ENCODE results near the gene RBP4. TPM values are rescaled to one million over a fixed set of nuclear protein-coding genes. Genes with fewer than 3 reads are reported as not detected.

RBP4 gene
- total RNA-seq, 4 donors from 2014 or later = 1.7 TPM; not detected in 3

DNA sequence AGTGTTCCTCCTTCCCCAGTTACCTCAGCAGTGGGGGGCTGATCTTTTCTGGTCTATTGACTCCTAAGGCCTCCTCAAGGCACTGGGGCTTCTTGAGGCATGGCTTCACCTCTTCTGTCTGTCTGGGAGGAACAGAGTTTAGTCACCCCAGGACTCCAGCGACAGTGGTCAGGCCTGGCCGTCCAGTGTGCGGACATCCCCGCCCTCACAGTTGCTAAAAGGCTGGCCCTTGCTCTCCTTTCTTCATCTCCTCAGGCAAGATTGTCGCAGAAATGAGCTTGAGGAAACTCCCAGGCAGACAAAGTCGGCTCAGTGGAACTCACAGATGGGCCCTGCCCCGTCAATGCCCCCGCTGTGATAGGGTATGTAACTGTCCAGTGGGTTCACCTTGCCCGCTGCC lies 41.5 kb downstream of the RBP4 start:
- intact Hi-C loops (cut with DNase I) = no loop called here
- 83 to 96% methylated on average over 2 to 4 of the region's 9 CpGs for WGBS, 2 donors
- H3K27ac ChIP-seq = no peak overlapping the region

DNA sequence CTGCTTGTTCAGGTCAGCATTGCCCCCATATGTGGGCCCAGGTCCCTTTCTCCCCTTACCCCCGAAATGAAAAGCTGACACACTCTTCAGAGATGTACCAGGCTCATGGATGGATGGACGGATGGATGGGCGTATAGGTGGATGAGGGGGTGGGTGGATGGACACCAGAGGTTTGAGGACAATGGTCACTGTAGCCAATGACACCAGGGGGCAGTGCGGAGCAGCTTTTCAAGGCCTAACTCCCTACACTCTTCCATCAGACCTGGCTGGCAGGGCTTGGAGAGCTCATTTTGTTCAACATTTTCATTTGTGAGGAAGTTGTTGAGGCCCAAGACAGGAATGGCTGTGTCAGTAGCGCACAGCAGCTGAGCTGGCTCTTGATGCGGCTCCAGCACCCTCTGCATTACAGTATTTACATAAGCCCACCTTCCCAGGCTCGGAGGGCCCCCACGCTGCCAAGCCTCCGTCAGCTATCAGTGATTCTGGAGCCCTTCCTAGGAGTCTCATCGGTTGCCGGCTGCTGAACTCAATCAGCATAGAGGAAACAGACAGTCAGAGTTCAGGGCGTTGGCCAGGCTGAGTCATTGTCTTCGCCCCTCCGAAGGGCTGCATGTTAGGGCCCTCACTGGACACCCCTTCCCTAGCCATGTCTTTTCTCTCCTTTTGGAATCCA lies 46.1 kb downstream of the RBP4 start:
- TF ChIP-seq, protein P1, sequence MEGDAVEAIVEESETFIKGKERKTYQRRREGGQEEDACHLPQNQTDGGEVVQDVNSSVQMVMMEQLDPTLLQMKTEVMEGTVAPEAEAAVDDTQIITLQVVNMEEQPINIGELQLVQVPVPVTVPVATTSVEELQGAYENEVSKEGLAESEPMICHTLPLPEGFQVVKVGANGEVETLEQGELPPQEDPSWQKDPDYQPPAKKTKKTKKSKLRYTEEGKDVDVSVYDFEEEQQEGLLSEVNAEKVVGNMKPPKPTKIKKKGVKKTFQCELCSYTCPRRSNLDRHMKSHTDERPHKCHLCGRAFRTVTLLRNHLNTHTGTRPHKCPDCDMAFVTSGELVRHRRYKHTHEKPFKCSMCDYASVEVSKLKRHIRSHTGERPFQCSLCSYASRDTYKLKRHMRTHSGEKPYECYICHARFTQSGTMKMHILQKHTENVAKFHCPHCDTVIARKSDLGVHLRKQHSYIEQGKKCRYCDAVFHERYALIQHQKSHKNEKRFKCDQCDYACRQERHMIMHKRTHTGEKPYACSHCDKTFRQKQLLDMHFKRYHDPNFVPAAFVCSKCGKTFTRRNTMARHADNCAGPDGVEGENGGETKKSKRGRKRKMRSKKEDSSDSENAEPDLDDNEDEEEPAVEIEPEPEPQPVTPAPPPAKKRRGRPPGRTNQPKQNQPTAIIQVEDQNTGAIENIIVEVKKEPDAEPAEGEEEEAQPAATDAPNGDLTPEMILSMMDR (IDR thresholded peaks at IDR 0.05) = peak; percentile 34 to 62 (median 48)
- TF ChIP-seq POLR2A (IDR thresholded peaks at IDR 0.05) = no peak
- DNase-seq = no peak
- 46 to 52% methylated on average over 8 to 12 of the region's 14 CpGs for WGBS, 2 donors
- H3K36me3 ChIP-seq = no peaks in the 10 kb centered on the region
- peaks cover 0 to 6% (median 0%) of the 10 kb centered on the region in 3 donors for H3K9me3 ChIP-seq
- H3K4me3 ChIP-seq = no peak overlapping the region
- intact Hi-C loops (cut with DNase I) = no loop called here
- H3K27me3 ChIP-seq = no peaks in the 10 kb centered on the region
- H3K4me1 ChIP-seq = no peaks in the 10 kb centered on the region
- H3K27ac ChIP-seq = peak overlapping the region in 1 of 4 donors; percentile 14

More for the DNA sequence above, 41.5 kb downstream of the RBP4 start:
- Histone ChIP-seq H3K36me3 (no peaks in the 10 kb centered on the region), H3K9me3 (peaks cover 0 to 7% (median 0%) of the 10 kb centered on the region in 3 donors), H3K4me3 (no peak overlapping the region), H3K4me1 (no peaks in the 10 kb centered on the region), H3K27me3 (peaks cover 0 to 15% (median 0%) of the 10 kb centered on the region in 4 donors)
- no peak for DNase-seq
- TF ChIP-seq POLR2A (IDR thresholded peaks at IDR 0.05) = no peak
- TF ChIP-seq, protein P1 (IDR thresholded peaks at IDR 0.05) = no peak

- TF ChIP-seq POLR2A (IDR thresholded peaks at IDR 0.05) = no peak
- TF ChIP-seq, protein P1 (IDR thresholded peaks at IDR 0.05) = no peak
- Histone ChIP-seq H3K4me1 (no peaks in the 10 kb centered on the region), H3K27me3 (no peaks in the 10 kb centered on the region), H3K9me3 (peaks cover 0 to under 1% (median 0%) of the 10 kb centered on the region in 3 donors), H3K27ac (no peak overlapping the region), H3K4me3 (no peak overlapping the region), H3K36me3 (no peaks in the 10 kb centered on the region)
- intact Hi-C loops (cut with DNase I) = no loop called here
- no peak for DNase-seq
- WGBS, 2 donors = 50 to 89% methylated on average over 1 of the region's 1 CpG
Measured at GRCh38 chr10:93554316-93554663, 46.7 kb downstream of the RBP4 start.

DNA sequence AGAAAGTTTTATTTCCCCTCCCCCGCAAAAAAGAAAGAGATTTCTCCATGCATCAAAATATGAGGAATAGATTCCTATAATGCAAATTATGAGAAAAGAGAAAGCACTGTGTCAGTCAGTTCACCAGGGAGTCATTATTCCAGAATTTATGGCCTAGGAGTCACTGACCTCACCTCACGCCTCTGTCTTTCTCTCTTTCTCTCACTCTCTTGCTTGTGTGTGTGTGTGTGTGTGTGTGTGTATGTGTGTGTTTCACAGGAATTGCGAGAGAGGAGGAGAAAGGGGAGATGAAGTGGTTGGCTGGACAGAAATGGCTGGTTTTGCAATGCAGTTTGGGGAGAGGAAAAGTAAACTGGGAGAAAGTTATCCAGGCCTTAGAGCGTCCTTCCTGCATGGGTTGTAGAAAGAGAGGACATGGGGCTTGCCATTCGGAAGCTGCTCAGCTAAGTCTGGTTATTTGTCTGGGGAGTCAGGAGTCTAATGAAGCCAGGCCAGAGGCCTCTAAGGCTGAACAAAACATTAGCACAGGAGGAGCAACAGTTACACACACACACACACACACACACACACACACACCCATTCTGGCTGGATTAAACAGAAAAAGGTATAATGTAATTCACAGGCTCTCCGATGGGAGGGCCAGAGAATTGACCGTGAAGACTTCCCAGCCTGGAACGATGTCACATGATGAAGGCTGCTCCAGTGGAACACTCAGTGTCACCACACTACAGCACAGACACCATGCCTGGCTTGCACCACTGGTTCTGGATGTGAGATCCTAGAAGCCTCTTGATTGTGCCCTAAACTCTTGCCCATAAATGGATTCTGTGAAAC lies 47.3 kb downstream of the RBP4 start:
- no peak for TF ChIP-seq POLR2A (IDR thresholded peaks at IDR 0.05)
- TF ChIP-seq, protein P1 (IDR thresholded peaks at IDR 0.05) = no peak
- Histone ChIP-seq H3K27me3 (no peaks in the 10 kb centered on the region), H3K9me3 (no peaks in the 10 kb centered on the region), H3K27ac (no peak overlapping the region), H3K4me1 (no peaks in the 10 kb centered on the region), H3K4me3 (no peak overlapping the region), H3K36me3 (no peaks in the 10 kb centered on the region)
- 82 to 99% methylated on average over 8 of the region's 8 CpGs for WGBS, 2 donors
- intact Hi-C loops (cut with DNase I) = no loop called here
- no peak for DNase-seq

DNA sequence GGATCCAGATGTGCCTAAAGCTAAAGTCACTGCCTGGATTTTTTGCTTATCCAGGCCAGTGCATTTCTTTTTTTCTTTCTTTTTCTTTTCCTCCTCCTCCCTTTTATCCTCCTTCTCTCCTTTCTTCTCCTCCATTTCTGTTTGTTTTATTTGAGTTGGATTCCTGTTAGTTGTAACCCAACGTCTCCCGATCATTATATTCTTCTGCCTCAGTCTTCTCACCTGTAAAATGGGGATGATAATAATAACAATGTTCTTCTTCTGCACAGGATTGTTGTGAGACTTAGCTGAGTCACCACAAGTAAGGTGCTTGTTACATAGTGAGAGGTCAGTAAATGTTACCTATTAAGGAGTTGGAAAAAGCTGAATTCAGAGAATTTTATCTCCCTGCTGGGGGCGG lies 48.3 kb downstream of the RBP4 start:
- no peak for TF ChIP-seq POLR2A (IDR thresholded peaks at IDR 0.05)
- TF ChIP-seq, protein P1 (IDR thresholded peaks at IDR 0.05) = no peak
- DNase-seq = no peak

More for the DNA sequence above, 48.3 kb downstream of the RBP4 start:
- Histone ChIP-seq H3K4me1 (no peaks in the 10 kb centered on the region), H3K9me3 (no peaks in the 10 kb centered on the region), H3K27ac (no peak overlapping the region), H3K4me3 (no peak overlapping the region), H3K27me3 (no peaks in the 10 kb centered on the region), H3K36me3 (no peaks in the 10 kb centered on the region)
- 96 to 100% methylated on average over 2 to 3 of the region's 3 CpGs for WGBS, 2 donors
- intact Hi-C loops (cut with DNase I) = no loop called here

Measured in esophagus squamous epithelium (tissue), 5 donors.